Measurements from ENCODE around the gene WWTR1.

DNA sequence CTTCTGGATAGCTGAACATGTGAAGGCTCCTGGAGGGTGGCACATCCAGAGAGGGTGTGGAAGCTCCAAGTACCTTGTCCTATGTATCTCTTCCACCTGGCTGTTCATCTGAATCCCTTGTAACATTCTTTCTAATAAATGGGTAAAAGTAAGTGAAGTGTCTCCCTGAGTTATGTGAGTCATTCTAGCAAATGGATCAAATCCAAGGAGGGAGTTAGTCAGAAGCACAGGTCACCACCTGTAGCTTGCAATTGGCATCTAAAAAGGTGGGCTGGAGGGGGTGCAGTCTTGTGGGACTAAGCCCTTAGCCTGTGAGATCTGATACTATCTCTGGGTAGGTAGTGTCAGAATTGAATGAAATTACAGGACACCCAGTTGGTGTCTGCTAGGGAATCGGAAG lies 71.0 kb downstream of the WWTR1 start:
- TF ChIP-seq POLR2A (IDR thresholded peaks at IDR 0.05; ENCODE audit: low read length), result no peak
- no peak for TF ChIP-seq GATA1 (IDR thresholded peaks at IDR 0.05; ENCODE audit: low read depth, low read length)
